ENCODE data around the gene NFATC3. TPM values are rescaled to one million over a fixed set of nuclear protein-coding genes. Genes with fewer than 3 reads are reported as not detected.
A peak's percentile ranks its signal among the peaks of the same experiment; 100 is the strongest.

Gene NFATC3
- total RNA-seq, 5 donors from 2014 or later (not counting 1 experiment from before 2014, with no cell fraction given): 111 to 144 (median 116) TPM

DNA sequence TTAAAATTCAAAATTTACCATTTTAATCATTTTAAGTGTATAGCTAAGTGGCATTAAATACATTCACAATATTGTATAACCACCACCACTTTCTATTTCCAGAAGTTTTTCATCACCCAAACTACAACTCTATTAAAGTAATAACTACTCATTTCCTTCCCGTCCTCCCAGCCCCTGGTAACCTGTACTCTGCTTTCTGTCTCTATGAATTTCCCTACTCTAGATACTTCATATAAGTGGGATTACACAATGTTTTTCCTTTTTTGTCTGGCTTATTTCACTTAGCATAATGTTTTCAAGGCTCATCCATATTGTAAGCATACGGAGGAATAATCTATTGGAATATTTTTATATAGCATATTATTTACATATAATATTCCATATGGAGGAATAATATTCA is 121.1 kb downstream of the NFATC3 start:
- peak overlapping the region; percentile 2 to 34 for H3K27ac Mint-ChIP-seq

DNA sequence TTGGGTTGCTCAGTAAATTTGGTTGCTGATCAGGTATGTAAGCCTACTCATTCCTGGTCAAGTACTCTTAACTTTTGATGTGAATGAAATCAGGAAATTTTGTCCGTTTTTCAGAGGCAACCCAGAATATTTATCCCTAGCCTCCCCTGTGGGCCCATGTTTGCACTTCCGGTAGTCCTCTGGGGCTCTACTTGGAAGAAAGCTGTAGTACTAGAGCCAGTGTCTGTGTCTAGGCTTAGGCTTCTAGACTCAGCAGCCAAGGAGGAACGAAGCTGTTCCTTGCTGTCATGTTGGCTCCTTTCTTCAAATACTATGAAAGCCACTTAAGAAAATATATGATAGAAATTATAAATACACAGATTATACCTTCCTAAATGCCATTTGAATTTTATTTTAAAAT is 129.6 kb downstream of the NFATC3 start:
- Histone ChIP-seq H3K9me3 (no peaks in the 10 kb centered on the region), H3K4me1 (ENCODE audit: control insufficient read depth in 1 of 2, extremely low read depth in 1 of 2, insufficient read depth in 2 of 2, low read length in 2 of 2) (peaks cover 6 to 19% of the 10 kb centered on the region in 2 experiments), H3K4me3 (ENCODE audit: control insufficient read depth in 1 of 2, extremely low read depth in 1 of 2, low read length in 1 of 2) (no peak overlapping the region), H3K27ac (ENCODE audit: low read length) (no peak overlapping the region), H3K36me3 (ENCODE audit: control insufficient read depth in 2 of 2, extremely low read depth in 1 of 2, insufficient read depth in 1 of 2, low read length in 1 of 2) (peaks cover 9 to 32% of the 10 kb centered on the region in 2 donors), H3K27me3 (replicated peaks in 1 of 2; ENCODE audit: control insufficient read depth in 2 of 2, extremely low read depth in 1 of 2, insufficient read depth in 2 of 2, low read length in 1 of 2) (no peaks in the 10 kb centered on the region)
- WGBS (ENCODE audit: insufficient coverage): no CpG with 5 or more reads among the region's 3 CpGs
- H3K4me3 Mint-ChIP-seq: no peak overlapping the region
- ChIA-PET CTCF (interaction anchor here in 1 of 2 donors (0.8 to 1.2 kb wide), 2 partner anchors 9 kb away, joined by 3 read pairs; no protein-coding TSS in a partner anchor), POLR2A (interaction anchor here in 1 of 2 donors (1.0 kb wide), 1 partner anchor 11 kb away, joined by 4 read pairs; no protein-coding TSS in a partner anchor)
- peaks cover 32 to 53% (median 48%) of the 10 kb centered on the region in 3 donors for H3K4me1 Mint-ChIP-seq
- H3K27ac Mint-ChIP-seq: peak overlapping the region; percentile 83 to 84
- DNase-seq: no peak
- ATAC-seq (replicated peaks in 1 of 4): no peak
- no peaks in the 10 kb centered on the region for H3K9me3 Mint-ChIP-seq
- H3K36me3 Mint-ChIP-seq: peaks cover 15% of the 10 kb centered on the region
- no peaks in the 10 kb centered on the region for H3K27me3 Mint-ChIP-seq

More for the DNA sequence above, 121.1 kb downstream of the NFATC3 start:
- no peaks in the 10 kb centered on the region for H3K9me3 ChIP-seq
- no peak overlapping the region for H3K27ac ChIP-seq (ENCODE audit: low read length)
- Mint-ChIP-seq H3K27me3 (no peaks in the 10 kb centered on the region), H3K4me3 (no peak overlapping the region), H3K4me1 (peaks cover 22 to 51% (median 44%) of the 10 kb centered on the region in 3 donors), H3K9me3 (no peaks in the 10 kb centered on the region), H3K36me3 (peaks cover 11% of the 10 kb centered on the region)
- ATAC-seq (replicated peaks in 1 of 4) (no peak), DNase-seq (no peak)
- no CpG with 5 or more reads among the region's 2 CpGs for WGBS (ENCODE audit: insufficient coverage)
- H3K4me3 ChIP-seq (ENCODE audit: control insufficient read depth in 1 of 2, extremely low read depth in 1 of 2, low read length in 1 of 2): no peak overlapping the region
- peaks cover 6 to 23% of the 10 kb centered on the region in 2 experiments for H3K4me1 ChIP-seq (ENCODE audit: control insufficient read depth in 1 of 2, extremely low read depth in 1 of 2, insufficient read depth in 2 of 2, low read length in 2 of 2)
- H3K27me3 ChIP-seq (replicated peaks in 1 of 2; ENCODE audit: control insufficient read depth in 2 of 2, extremely low read depth in 1 of 2, insufficient read depth in 2 of 2, low read length in 1 of 2): no peaks in the 10 kb centered on the region
- ChIA-PET CTCF (interaction anchor here (0.5 to 1.0 kb wide), 5 partner anchors 9 to 215 kb away, joined by 3 to 7 read pairs (median 4); no protein-coding TSS in a partner anchor), POLR2A (interaction anchor here in 1 of 2 donors (0.6 to 0.7 kb wide), 2 partner anchors 11 to 70 kb away, joined by 4 to 8 read pairs; no protein-coding TSS in a partner anchor)
- peaks cover 3 to 23% of the 10 kb centered on the region in 2 donors for H3K36me3 ChIP-seq (ENCODE audit: control insufficient read depth in 2 of 2, extremely low read depth in 1 of 2, insufficient read depth in 1 of 2, low read length in 1 of 2)

DNA sequence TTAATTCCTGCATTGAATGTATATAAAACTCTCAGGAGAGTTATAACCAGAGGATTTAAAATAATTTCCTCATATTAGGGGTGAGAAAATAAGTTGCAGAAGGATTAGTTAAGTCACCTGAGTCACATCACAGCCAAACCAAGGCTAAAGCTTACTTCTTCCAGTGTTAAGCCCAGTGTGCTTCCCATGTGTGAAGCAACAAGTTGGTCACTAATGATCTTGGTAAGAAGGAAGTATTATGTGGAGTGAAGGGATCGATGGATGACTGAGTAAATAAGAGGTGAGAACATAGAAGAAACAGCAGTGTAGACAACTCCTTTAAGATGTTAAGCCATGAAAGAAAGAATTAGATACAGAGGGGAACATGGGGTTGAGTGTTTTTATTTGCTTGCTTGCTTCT is 130.1 kb downstream of the NFATC3 start:
- 100% methylated on average over 1 of the region's 1 CpG for WGBS (ENCODE audit: insufficient coverage)
- H3K27ac Mint-ChIP-seq: peak overlapping the region; percentile 33 to 83
- H3K27me3 Mint-ChIP-seq: no peaks in the 10 kb centered on the region
- ChIA-PET POLR2A (interaction anchor here in 1 of 2 donors (1.0 kb wide), 1 partner anchor 11 kb away, joined by 4 read pairs; no protein-coding TSS in a partner anchor), CTCF (interaction anchor here in 1 of 2 donors (0.8 to 1.2 kb wide), 2 partner anchors 8 to 9 kb away, joined by 3 read pairs; no protein-coding TSS in a partner anchor)
- ATAC-seq (replicated peaks in 1 of 4): no peak
- no peak for DNase-seq
- Histone ChIP-seq H3K36me3 (ENCODE audit: control insufficient read depth in 2 of 2, extremely low read depth in 1 of 2, insufficient read depth in 1 of 2, low read length in 1 of 2) (peaks cover 9 to 36% of the 10 kb centered on the region in 2 donors), H3K27me3 (replicated peaks in 1 of 2; ENCODE audit: control insufficient read depth in 2 of 2, extremely low read depth in 1 of 2, insufficient read depth in 2 of 2, low read length in 1 of 2) (no peaks in the 10 kb centered on the region), H3K27ac (ENCODE audit: low read length) (no peak overlapping the region), H3K9me3 (no peaks in the 10 kb centered on the region), H3K4me1 (ENCODE audit: control insufficient read depth in 1 of 2, extremely low read depth in 1 of 2, insufficient read depth in 2 of 2, low read length in 2 of 2) (peaks cover 4 to 13% of the 10 kb centered on the region in 2 experiments), H3K4me3 (ENCODE audit: control insufficient read depth in 1 of 2, extremely low read depth in 1 of 2, low read length in 1 of 2) (no peak overlapping the region)
- no peak overlapping the region for H3K4me3 Mint-ChIP-seq
- no peaks in the 10 kb centered on the region for H3K9me3 Mint-ChIP-seq
- H3K4me1 Mint-ChIP-seq: peaks cover 28 to 51% (median 48%) of the 10 kb centered on the region in 3 donors
- H3K36me3 Mint-ChIP-seq: peaks cover 20% of the 10 kb centered on the region

DNA sequence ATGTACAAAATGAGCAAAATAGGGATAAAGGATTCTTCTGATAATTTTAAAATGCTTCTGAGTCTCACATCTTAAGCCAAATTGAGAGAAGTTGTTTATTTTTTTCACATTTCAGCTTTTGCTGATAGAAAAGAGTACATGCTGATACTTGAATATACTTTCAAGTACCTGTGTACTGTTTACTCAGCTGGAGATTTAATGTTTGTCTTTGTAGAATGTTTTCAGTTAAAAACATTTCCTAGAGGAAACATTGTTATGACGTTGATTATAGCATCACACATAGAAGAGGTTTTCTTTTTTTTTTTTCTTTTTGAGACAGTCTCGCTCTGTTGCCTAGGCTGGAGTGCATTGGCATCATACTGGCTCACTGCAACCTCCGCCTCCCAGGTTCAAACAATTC is 131.1 kb downstream of the NFATC3 start:
- Mint-ChIP-seq H3K27me3 (no peaks in the 10 kb centered on the region), H3K27ac (peak overlapping the region; percentile 81 to 86), H3K4me1 (peaks cover 24 to 42% (median 39%) of the 10 kb centered on the region in 3 donors), H3K36me3 (peaks cover 23% of the 10 kb centered on the region), H3K4me3 (no peak overlapping the region), H3K9me3 (no peaks in the 10 kb centered on the region)
- no peaks in the 10 kb centered on the region for H3K27me3 ChIP-seq (replicated peaks in 1 of 2; ENCODE audit: control insufficient read depth in 2 of 2, extremely low read depth in 1 of 2, insufficient read depth in 2 of 2, low read length in 1 of 2)
- H3K4me3 ChIP-seq (ENCODE audit: control insufficient read depth in 1 of 2, extremely low read depth in 1 of 2, low read length in 1 of 2): no peak overlapping the region
- ATAC-seq (replicated peaks in 1 of 4) (no peak), DNase-seq (no peak)
- H3K9me3 ChIP-seq: no peaks in the 10 kb centered on the region
- peaks cover 0 to 5% of the 10 kb centered on the region in 2 experiments for H3K4me1 ChIP-seq (ENCODE audit: control insufficient read depth in 1 of 2, extremely low read depth in 1 of 2, insufficient read depth in 2 of 2, low read length in 2 of 2)
- H3K27ac ChIP-seq (ENCODE audit: low read length): no peak overlapping the region
- CTCF ChIA-PET: interaction anchor here (0.6 to 1.2 kb wide), 2 partner anchors 10 to 238 kb away, joined by 3 to 6 read pairs; no protein-coding TSS in a partner anchor
- no CpG with 5 or more reads among the region's 3 CpGs for WGBS (ENCODE audit: insufficient coverage)
- peaks cover 9 to 43% of the 10 kb centered on the region in 2 donors for H3K36me3 ChIP-seq (ENCODE audit: control insufficient read depth in 2 of 2, extremely low read depth in 1 of 2, insufficient read depth in 1 of 2, low read length in 1 of 2)
- POLR2A ChIA-PET: interaction anchor here in 1 of 2 donors (0.7 kb wide), 1 partner anchor 147 kb away, joined by 3 read pairs; no protein-coding TSS in a partner anchor

DNA sequence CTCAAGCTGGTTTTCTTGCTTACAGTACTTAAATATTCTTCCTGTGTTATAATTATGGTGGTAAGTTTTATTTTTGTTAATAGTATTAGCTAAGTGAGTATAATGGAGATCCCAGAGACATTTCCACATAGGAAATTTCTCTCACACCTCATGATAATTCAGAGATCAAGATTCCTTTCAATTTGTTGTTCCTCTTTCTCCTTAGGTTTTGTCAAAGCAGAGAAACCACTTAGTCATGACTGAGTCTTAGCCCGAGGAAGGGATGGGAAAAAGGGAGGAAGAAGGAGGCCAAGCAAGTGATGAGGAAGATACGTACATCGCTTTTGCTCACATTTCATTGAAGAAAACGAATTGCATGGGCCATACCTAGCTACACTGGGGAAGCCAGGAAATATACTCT is 132.3 kb downstream of the NFATC3 start:
- no peaks in the 10 kb centered on the region for H3K27me3 Mint-ChIP-seq
- peak overlapping the region; percentile 26 for H3K27ac ChIP-seq (ENCODE audit: low read length)
- DNase-seq (no peak), ATAC-seq (replicated peaks in 1 of 4) (no peak)
- ChIA-PET POLR2A (interaction anchor here (0.6 to 0.7 kb wide), 7 partner anchors 12 to 904 kb away, joined by 3 to 8 read pairs (median 4); partner anchors contain the start of gene PSMB10 (in 1 of the 2)), CTCF (interaction anchor here (0.6 to 1.2 kb wide), 12 partner anchors 11 to 1427 kb away, joined by 3 to 7 read pairs (median 4); no protein-coding TSS in a partner anchor)
- peaks cover 29% of the 10 kb centered on the region for H3K36me3 Mint-ChIP-seq
- 100% methylated on average over 1 of the region's 4 CpGs for WGBS (ENCODE audit: insufficient coverage)
- no peaks in the 10 kb centered on the region for H3K4me1 ChIP-seq (ENCODE audit: control insufficient read depth in 1 of 2, extremely low read depth in 1 of 2, insufficient read depth in 2 of 2, low read length in 2 of 2)
- H3K9me3 ChIP-seq: no peaks in the 10 kb centered on the region
- peak overlapping the region; percentile 63 to 84 for H3K27ac Mint-ChIP-seq
- no peaks in the 10 kb centered on the region for H3K27me3 ChIP-seq (replicated peaks in 1 of 2; ENCODE audit: control insufficient read depth in 2 of 2, extremely low read depth in 1 of 2, insufficient read depth in 2 of 2, low read length in 1 of 2)
- H3K9me3 Mint-ChIP-seq: no peaks in the 10 kb centered on the region
- no peak overlapping the region for H3K4me3 ChIP-seq (ENCODE audit: control insufficient read depth in 1 of 2, extremely low read depth in 1 of 2, low read length in 1 of 2)
- H3K4me1 Mint-ChIP-seq: peaks cover 19 to 29% (median 28%) of the 10 kb centered on the region in 3 donors
- H3K36me3 ChIP-seq (ENCODE audit: control insufficient read depth in 2 of 2, extremely low read depth in 1 of 2, insufficient read depth in 1 of 2, low read length in 1 of 2): peaks cover 9 to 54% of the 10 kb centered on the region in 2 donors
- no peak overlapping the region for H3K4me3 Mint-ChIP-seq

DNA sequence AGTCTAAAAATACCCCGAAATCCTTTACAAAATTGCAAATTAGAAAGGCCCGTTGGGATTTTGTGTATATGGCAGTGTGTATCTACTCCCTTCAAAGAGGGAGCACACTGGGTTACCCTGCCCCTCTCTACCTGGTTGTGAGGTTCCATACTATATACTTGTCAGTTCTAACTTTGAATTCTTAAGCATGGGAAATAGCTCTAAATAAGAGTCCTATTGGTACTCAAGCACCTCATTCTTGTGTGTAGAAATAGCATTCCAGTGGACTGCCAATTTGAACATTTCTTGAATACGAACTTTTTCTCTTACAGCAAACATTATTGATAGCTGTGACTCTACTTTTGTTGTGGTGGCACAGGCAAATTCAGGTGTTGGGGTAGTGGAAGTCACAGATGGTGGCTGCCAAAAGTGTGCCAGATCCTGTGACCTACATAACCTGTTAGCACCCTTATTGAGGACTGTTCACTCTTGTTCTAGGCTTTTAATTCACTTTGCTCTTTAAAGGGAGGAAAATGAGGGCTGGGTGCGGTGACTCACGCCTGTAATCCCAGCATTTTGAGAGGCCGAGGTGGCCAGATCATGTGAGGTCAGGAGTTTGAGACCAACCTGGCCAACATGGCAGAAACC is 134.7 kb downstream of the NFATC3 start:
- H3K27me3 Mint-ChIP-seq: no peaks in the 10 kb centered on the region
- H3K4me1 Mint-ChIP-seq: peaks cover 19 to 20% (median 19%) of the 10 kb centered on the region in 3 donors
- ChIA-PET CTCF (no interaction called here), POLR2A (no interaction called here)
- Histone ChIP-seq H3K27ac (ENCODE audit: low read length) (no peak overlapping the region), H3K36me3 (ENCODE audit: control insufficient read depth in 2 of 2, extremely low read depth in 1 of 2, insufficient read depth in 1 of 2, low read length in 1 of 2) (peaks cover 9 to 59% of the 10 kb centered on the region in 2 donors), H3K27me3 (replicated peaks in 1 of 2; ENCODE audit: control insufficient read depth in 2 of 2, extremely low read depth in 1 of 2, insufficient read depth in 2 of 2, low read length in 1 of 2) (no peaks in the 10 kb centered on the region), H3K4me1 (ENCODE audit: control insufficient read depth in 1 of 2, extremely low read depth in 1 of 2, insufficient read depth in 2 of 2, low read length in 2 of 2) (no peaks in the 10 kb centered on the region), H3K9me3 (no peaks in the 10 kb centered on the region), H3K4me3 (ENCODE audit: control insufficient read depth in 1 of 2, extremely low read depth in 1 of 2, low read length in 1 of 2) (no peak overlapping the region)
- ATAC-seq (replicated peaks in 1 of 4) (no peak), DNase-seq (no peak)
- H3K4me3 Mint-ChIP-seq: no peak overlapping the region
- H3K27ac Mint-ChIP-seq: peak overlapping the region; percentile 49 to 83
- WGBS (ENCODE audit: insufficient coverage): 90% methylated on average over 3 of the region's 6 CpGs
- H3K36me3 Mint-ChIP-seq: peaks cover 30% of the 10 kb centered on the region
- no peaks in the 10 kb centered on the region for H3K9me3 Mint-ChIP-seq
